GM12878 (cell line): Measurements from ENCODE around the gene ANKS4B. TPM values are rescaled to one million over a fixed set of nuclear protein-coding genes. Genes with fewer than 3 reads are reported as not detected.

Experiments used
- ATAC-seq: fragments of 200-7000 bp; cut with Tn5 transposase; 3 replicates; pipeline ENCODE4 v1.9.1; 2020; ENCODE audit warnings: mild to moderate bottlenecking, moderate library complexity
- BruUV-seq: library from RNA; stranded (reverse); fragments of 400-500 nt; replicated peaks from 2 replicates; lab custom pipeline; 2021; lab: Mats Ljungman, UMichigan
- CTCF ChIA-PET: fragments of 300-600 bp; sonication (Branson Sonifier 250); formaldehyde crosslinking; extraction: SDS; loops from one replicate; lab custom pipeline; 2021; ENCODE audit warnings: inconsistent platforms; lab: Yijun Ruan, JAX
- POLR2A ChIA-PET: fragments of 350-600 bp; formaldehyde crosslinking; extraction: SDS; loops from one replicate; lab custom pipeline; 2021; ENCODE audit warnings: inconsistent platforms; lab: Charles Lee
- RAD21 ChIA-PET: fragments of 300-600 bp; sonication (Branson Sonifier 250); formaldehyde crosslinking; loops from one replicate; lab custom pipeline; 2023; ENCODE audit warnings: antibody characterized with exemption; ENCODE audit not compliant: unreplicated experiment; lab: Charles Lee
- SMC1A ChIA-PET: fragments of 300-600 bp; sonication (Branson Sonifier 250); formaldehyde crosslinking; loops from one replicate; lab custom pipeline; 2023; ENCODE audit not compliant: unreplicated experiment, uncharacterized antibody; lab: Charles Lee
- DNase-seq: peaks from one replicate; pipeline ENCODE4 v3.0.0-alpha.2; 2011; ENCODE audit warnings: low read depth, low spot score
- FAIRE-seq: peaks from 3 replicates; lab custom pipeline; 2011; peaks lifted over from hg19 to GRCh38; lab: Jason Lieb, UNC
- H2AFZ ChIP-seq: 2 replicates; pipeline ENCODE4 v1.6.0; 2011; ENCODE audit warnings: low read depth, low read length, control low read depth; ENCODE audit not compliant: control insufficient read depth
- H3K27ac ChIP-seq: 2 replicates; pipeline ENCODE4 v1.5.1; 2011; ENCODE audit warnings: control low read depth; ENCODE audit not compliant: control insufficient read depth, insufficient read depth
- H3K27me3 ChIP-seq, 2 experiments: replicated peaks in 1 of 2; 2 replicates each; pipeline versions ENCODE4 v1.6.0 to v1.6.1; 2011; ENCODE audit warnings: low read length in 1 of 2; ENCODE audit not compliant: control insufficient read depth in 2 of 2, insufficient read depth in 2 of 2
- H3K36me3 ChIP-seq, 2 experiments: 2 replicates each; pipeline ENCODE4 v1.5.1; 2011; ENCODE audit warnings: low read length in 1 of 2; ENCODE audit not compliant: control insufficient read depth in 2 of 2, insufficient read depth in 2 of 2
- H3K4me1 ChIP-seq: 2 replicates; pipeline ENCODE4 v1.6.1; 2011; ENCODE audit warnings: mild to moderate bottlenecking, low read length, moderate library complexity, mixed read lengths; ENCODE audit not compliant: control insufficient read depth, insufficient read depth
- H3K4me2 ChIP-seq: 2 replicates; pipeline ENCODE4 v1.6.0; 2011; ENCODE audit warnings: control low read depth; ENCODE audit not compliant: control insufficient read depth, insufficient read depth
- H3K4me3 ChIP-seq: fragments of 200-600 bp; sonication (generic); 2 replicates; pipeline ENCODE4 v1.5.1; 2016
- H3K79me2 ChIP-seq: 2 replicates; pipeline ENCODE4 v1.6.0; 2011; ENCODE audit warnings: low read length; ENCODE audit not compliant: control insufficient read depth, insufficient read depth
- H3K9ac ChIP-seq: 2 replicates; pipeline ENCODE4 v1.8.0; 2011; ENCODE audit warnings: low read length, control low read depth, mixed read lengths; ENCODE audit not compliant: control insufficient read depth, insufficient read depth
- H3K9me3 ChIP-seq: replicated peaks from 3 replicates; pipeline ENCODE4 v1.5.1; 2011; ENCODE audit warnings: mild to moderate bottlenecking, low read length; ENCODE audit not compliant: control insufficient read depth, insufficient read depth
- H4K20me1 ChIP-seq: 2 replicates; pipeline ENCODE4 v1.6.0; 2011; ENCODE audit not compliant: control insufficient read depth, insufficient read depth
- ASH2L ChIP-seq: fragments of 300-600, 200-600 bp; sonication (generic); IDR thresholded peaks from 2 replicates; pipeline ENCODE4 v1.6.1; 2017; ENCODE audit warnings: low read depth, mild to moderate bottlenecking, borderline replicate concordance
- CBX5 ChIP-seq: sonication (generic); IDR thresholded peaks from 2 replicates; pipeline ENCODE4 v1.6.1; 2016; ENCODE audit warnings: low read depth, moderate library complexity, mild to moderate bottlenecking, inconsistent platforms
- CEBPB ChIP-seq, 2 experiments: fragments of 150-350 bp in 1 of 2; IDR thresholded peaks; 2 replicates each; pipeline ENCODE4 v1.6.1; 2012 to 2014; ENCODE audit warnings: low read depth in 2 of 2, low read length in 2 of 2, borderline replicate concordance in 1 of 2, inconsistent platforms in 1 of 2
- EP300 ChIP-seq, 2 experiments: fragments of 150-350 bp in 1 of 2; IDR thresholded peaks; 2 replicates each; pipeline ENCODE4 v1.6.1; 2011 to 2012; ENCODE audit warnings: low read depth in 2 of 2, low read length in 2 of 2, borderline replicate concordance in 1 of 2, improper control_type of control experiment in 1 of 2, inconsistent platforms in 1 of 2; ENCODE audit not compliant: control insufficient read depth in 1 of 2
- HCFC1 ChIP-seq: fragments of 150-350 bp; IDR thresholded peaks from 2 replicates; pipeline ENCODE4 v1.6.1; 2014; ENCODE audit warnings: low read length
- HDAC2 ChIP-seq: fragments of 200-600 bp; sonication (generic); IDR thresholded peaks from 2 replicates; pipeline ENCODE4 v1.6.1; 2017
- HDGF ChIP-seq: fragments of 450-650 bp; IDR thresholded peaks from 2 replicates; pipeline ENCODE4 v1.6.1; 2016; ENCODE audit warnings: antibody characterized with exemption
- JUNB ChIP-seq: IDR thresholded peaks from 2 replicates; pipeline ENCODE4 v1.6.1; 2016; ENCODE audit warnings: antibody characterized with exemption, mild to moderate bottlenecking
- MXI1 ChIP-seq: fragments of 150-350 bp; IDR thresholded peaks from 2 replicates; pipeline ENCODE4 v1.6.1; 2011; ENCODE audit warnings: low read depth, mild to moderate bottlenecking, inconsistent platforms, low read length, improper control_type of control experiment
- PAX5 ChIP-seq: IDR thresholded peaks from 2 replicates; pipeline ENCODE4 v1.6.1; 2011; ENCODE audit warnings: low read depth, low read length, borderline replicate concordance
- PAX8 ChIP-seq: fragments of 450-650 bp; IDR thresholded peaks from 2 replicates; pipeline ENCODE4 v1.6.1; 2017; ENCODE audit warnings: mild to moderate bottlenecking, moderate library complexity
- POLR2AphosphoS5 ChIP-seq: IDR thresholded peaks from 2 replicates; pipeline ENCODE4 v1.6.1; 2011; ENCODE audit warnings: mild to moderate bottlenecking, low read length, inconsistent platforms
- POU2F2 ChIP-seq: IDR thresholded peaks from 3 replicates; pipeline ENCODE4 v1.6.1; 2011; ENCODE audit warnings: low read depth, mild to moderate bottlenecking, low read length, borderline replicate concordance
- RCOR1 ChIP-seq: conservative IDR thresholded peaks from 2 replicates; pipeline ENCODE4 v1.6.1; 2012; ENCODE audit warnings: low read depth, low read length, improper control_type of control experiment
- SIN3A ChIP-seq: IDR thresholded peaks from 2 replicates; pipeline ENCODE4 v1.6.1; 2012; ENCODE audit warnings: low read depth, low read length, improper control_type of control experiment
- SREBF1 ChIP-seq: IDR thresholded peaks from 2 replicates; pipeline ENCODE4 v1.6.1; 2012; ENCODE audit warnings: mild to moderate bottlenecking, low read length
- TCF3 ChIP-seq: IDR thresholded peaks from 2 replicates; pipeline ENCODE4 v1.6.1; 2012; ENCODE audit warnings: low read depth, mild to moderate bottlenecking, low read length, borderline replicate concordance; ENCODE audit not compliant: insufficient read depth
- WGBS: methylation state at CpG from one replicate; pipeline ENCODE4 v1.1.6; 2016; ENCODE audit warnings: low lambda C conversion rate; ENCODE audit not compliant: insufficient replicate concordance, insufficient coverage; ENCODE audit errors: missing lambda C conversion rate; 5-methylcytosine and 5-hydroxymethylcytosine counted together
- in situ Hi-C: fragments of 300-500 bp; cut with MboI; formaldehyde crosslinking; loops from 9 replicates; pipeline ENCODE4 v1.14.3; 2018; ENCODE audit warnings: mixed read lengths
- intact Hi-C: fragments of 100-400 bp; cut with micrococcal nuclease; formaldehyde crosslinking; loops from one replicate; pipeline ENCODE4 v1.14.2; 2022; ENCODE audit not compliant: unreplicated experiment
- polyA plus RNA-seq, 11 experiments: library from polyadenylated mRNA; depleted of rRNA in 4 of 11; unstranded in 6 of 11; stranded (reverse) in 5 of 11; fragments of >200 nt; fragmentation: Nextera tagmentation in 4 of 11; fragmentation: Illumina TruSeq in 1 of 11; extraction: Ambion mirVana in 4 of 11; extraction: Trizol in 1 of 11; gene quantifications; 1 replicate in 1 of 11; 2 replicates in 10 of 11; pipeline versions ENCODE4 v1.2.1 to v1.2.3, GENCODE V29; 2011 to 2016; ENCODE audit warnings: inconsistent platforms in 2 of 11, missing spikeins in 2 of 11, low read depth in 1 of 11
- total RNA-seq, 4 experiments: library from RNA; depleted of rRNA in 3 of 4; stranded (reverse); fragments of >200 nt in 3 of 4; fragmentation: Illumina TruSeq in 1 of 4; extraction: Trizol in 1 of 4; gene quantifications; 2 replicates each; pipeline versions ENCODE4 v1.2.1 to v1.2.3, GENCODE V29; 2013 to 2021
- TF ChIP-seq, protein P1 (sequence below): fragments of 450-650 bp; IDR thresholded peaks from 2 replicates; pipeline ENCODE4 v1.6.1; 2018; ENCODE audit warnings: mild to moderate bottlenecking, low read depth, moderate library complexity; ENCODE audit not compliant: partially characterized antibody
- TF ChIP-seq, protein P2 (sequence below): fragments of 450-650 bp; IDR thresholded peaks from 2 replicates; pipeline ENCODE4 v1.6.1; 2016; ENCODE audit warnings: mild to moderate bottlenecking

ANKS4B gene
- total and polyA plus RNA-seq, 10 of the 15 experiments (the other 5 are each of a cell fraction or from before 2014, with no cell fraction given), result 0.01 to 0.11 (median 0.05) TPM; not detected in 6

DNA sequence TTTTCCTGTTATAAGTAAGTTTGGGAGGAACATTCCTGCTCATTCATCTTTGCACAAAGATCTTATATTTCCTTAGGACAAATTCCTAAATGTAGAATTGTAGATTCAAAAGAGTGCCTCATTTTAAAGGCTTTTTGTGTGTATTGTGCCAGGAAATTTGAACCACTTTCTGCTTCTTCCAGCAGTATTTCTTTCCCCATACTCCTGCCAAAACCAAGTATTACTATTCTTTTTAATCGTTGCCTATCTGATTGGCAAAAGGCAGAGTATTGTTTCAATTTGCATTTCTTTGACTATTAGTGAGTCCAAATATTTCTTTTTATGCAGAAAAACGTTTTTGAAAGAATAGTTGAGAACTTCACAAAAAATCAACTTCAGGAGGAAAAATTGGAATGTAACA, 9.3 kb downstream of the ANKS4B start:
- ChIA-PET SMC1A (interaction anchor here (1.2 kb wide), 1 partner anchor 8 kb away, joined by 3 read pairs; no protein-coding TSS in a partner anchor), RAD21 (no interaction called here), POLR2A (no interaction called here), CTCF (no interaction called here)
- H3K4me1 ChIP-seq, result no peaks in the 10 kb centered on the region
- no peak overlapping the region for H3K9ac ChIP-seq
- no peaks in the 10 kb centered on the region; a peak in 1 of 4 replicates for H3K27me3 ChIP-seq
- intact Hi-C loops, result no loop called here
- H3K4me2 ChIP-seq, result no peak overlapping the region
- FAIRE-seq (no peak), DNase-seq (no peak), ATAC-seq (no peak)
- no peak for TF ChIP-seq ASH2L
- TF ChIP-seq, protein P1, sequence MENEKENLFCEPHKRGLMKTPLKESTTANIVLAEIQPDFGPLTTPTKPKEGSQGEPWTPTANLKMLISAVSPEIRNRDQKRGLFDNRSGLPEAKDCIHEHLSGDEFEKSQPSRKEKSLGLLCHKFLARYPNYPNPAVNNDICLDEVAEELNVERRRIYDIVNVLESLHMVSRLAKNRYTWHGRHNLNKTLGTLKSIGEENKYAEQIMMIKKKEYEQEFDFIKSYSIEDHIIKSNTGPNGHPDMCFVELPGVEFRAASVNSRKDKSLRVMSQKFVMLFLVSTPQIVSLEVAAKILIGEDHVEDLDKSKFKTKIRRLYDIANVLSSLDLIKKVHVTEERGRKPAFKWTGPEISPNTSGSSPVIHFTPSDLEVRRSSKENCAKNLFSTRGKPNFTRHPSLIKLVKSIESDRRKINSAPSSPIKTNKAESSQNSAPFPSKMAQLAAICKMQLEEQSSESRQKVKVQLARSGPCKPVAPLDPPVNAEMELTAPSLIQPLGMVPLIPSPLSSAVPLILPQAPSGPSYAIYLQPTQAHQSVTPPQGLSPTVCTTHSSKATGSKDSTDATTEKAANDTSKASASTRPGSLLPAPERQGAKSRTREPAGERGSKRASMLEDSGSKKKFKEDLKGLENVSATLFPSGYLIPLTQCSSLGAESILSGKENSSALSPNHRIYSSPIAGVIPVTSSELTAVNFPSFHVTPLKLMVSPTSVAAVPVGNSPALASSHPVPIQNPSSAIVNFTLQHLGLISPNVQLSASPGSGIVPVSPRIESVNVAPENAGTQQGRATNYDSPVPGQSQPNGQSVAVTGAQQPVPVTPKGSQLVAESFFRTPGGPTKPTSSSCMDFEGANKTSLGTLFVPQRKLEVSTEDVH, result no peak
- TF ChIP-seq JUNB, result no peak
- no peak for TF ChIP-seq MXI1
- TF ChIP-seq PAX5, result no peak
- TF ChIP-seq, protein P2, sequence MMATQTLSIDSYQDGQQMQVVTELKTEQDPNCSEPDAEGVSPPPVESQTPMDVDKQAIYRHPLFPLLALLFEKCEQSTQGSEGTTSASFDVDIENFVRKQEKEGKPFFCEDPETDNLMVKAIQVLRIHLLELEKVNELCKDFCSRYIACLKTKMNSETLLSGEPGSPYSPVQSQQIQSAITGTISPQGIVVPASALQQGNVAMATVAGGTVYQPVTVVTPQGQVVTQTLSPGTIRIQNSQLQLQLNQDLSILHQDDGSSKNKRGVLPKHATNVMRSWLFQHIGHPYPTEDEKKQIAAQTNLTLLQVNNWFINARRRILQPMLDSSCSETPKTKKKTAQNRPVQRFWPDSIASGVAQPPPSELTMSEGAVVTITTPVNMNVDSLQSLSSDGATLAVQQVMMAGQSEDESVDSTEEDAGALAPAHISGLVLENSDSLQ, result no peak
- TF ChIP-seq EP300 (IDR thresholded peaks at IDR 0.05; ENCODE audit: borderline replicate concordance in 1 of 2, control insufficient read depth in 1 of 2, low read depth in 2 of 2, low read length in 2 of 2), result no peak
- TF ChIP-seq CEBPB (IDR thresholded peaks at IDR 0.05; ENCODE audit: borderline replicate concordance in 1 of 2, low read depth in 2 of 2, low read length in 2 of 2), result no peak
- TF ChIP-seq CBX5, result no peak
- no peak for TF ChIP-seq RCOR1
- TF ChIP-seq SREBF1, result no peak
- no peak for TF ChIP-seq POLR2AphosphoS5
- no peak for TF ChIP-seq POU2F2
- no peak for TF ChIP-seq HDAC2
- no peak for TF ChIP-seq HDGF
- TF ChIP-seq HCFC1, result no peak
- TF ChIP-seq SIN3A, result no peak
- no peak for TF ChIP-seq PAX8
- TF ChIP-seq TCF3, result no peak
- no peaks in the 10 kb centered on the region for H3K79me2 ChIP-seq
- WGBS, result 19% methylated on average over 2 of the region's 2 CpGs
- in situ Hi-C loops, result no loop called here
- no peaks in the 10 kb centered on the region for H4K20me1 ChIP-seq
- no peak overlapping the region for H2AFZ ChIP-seq
- H3K36me3 ChIP-seq, result no peaks in the 10 kb centered on the region
- no peak overlapping the region for H3K27ac ChIP-seq
- no TSS peak for BruUV-seq
- no peak overlapping the region for H3K4me3 ChIP-seq
- H3K9me3 ChIP-seq, result no peaks in the 10 kb centered on the region
